Mesothelial cell of epicardium (in vitro differentiated cells): ENCODE results near the gene SIT1. TPM values are rescaled to one million over a fixed set of nuclear protein-coding genes. Genes with fewer than 3 reads are reported as not detected.
"Not testable (repeated sequence)": the region's sequence is repeated elsewhere in the genome, so short reads cannot be mapped to it uniquely, and the experiment has no call there.

Experiments
- DNase-seq, 2 experiments: peaks; one replicate each; pipeline ENCODE4 v3.0.0; 2021; ENCODE audit warnings: low spot score in 2 of 2; ENCODE audit not compliant: unreplicated experiment in 2 of 2
- H3K27ac Mint-ChIP-seq: 2 replicates; pipeline ENCODE4 v1.8.0; 2021; ENCODE audit warnings: mixed read lengths
- H3K27me3 Mint-ChIP-seq: 2 replicates; pipeline ENCODE4 v1.8.0; 2021; ENCODE audit warnings: low read depth, mixed read lengths
- H3K36me3 Mint-ChIP-seq: 2 replicates; pipeline ENCODE4 v1.8.0; 2021; ENCODE audit warnings: mixed read lengths
- H3K4me1 Mint-ChIP-seq: 2 replicates; pipeline ENCODE4 v1.8.0; 2021; ENCODE audit warnings: mixed read lengths
- H3K4me3 Mint-ChIP-seq: 2 replicates; pipeline ENCODE4 v1.8.0; 2021; ENCODE audit warnings: mild to moderate bottlenecking, moderate library complexity, mixed read lengths
- H3K9me3 Mint-ChIP-seq: 2 replicates; pipeline ENCODE4 v1.8.0; 2021; ENCODE audit warnings: mixed read lengths
- total RNA-seq: library from RNA; stranded (reverse); gene quantifications from 3 replicates; pipeline ENCODE4 v1.2.1, GENCODE V29; 2021
- TF ChIP-seq, protein P1 (sequence below): fragments of 200-600 bp; sonication (generic); IDR thresholded peaks from one replicate; pipeline ENCODE4 v1.5.0; 2021; ENCODE audit warnings: antibody characterized with exemption; ENCODE audit not compliant: unreplicated experiment

SIT1 gene
- total RNA-seq, 1 donor from 2014 or later, result not detected

DNA sequence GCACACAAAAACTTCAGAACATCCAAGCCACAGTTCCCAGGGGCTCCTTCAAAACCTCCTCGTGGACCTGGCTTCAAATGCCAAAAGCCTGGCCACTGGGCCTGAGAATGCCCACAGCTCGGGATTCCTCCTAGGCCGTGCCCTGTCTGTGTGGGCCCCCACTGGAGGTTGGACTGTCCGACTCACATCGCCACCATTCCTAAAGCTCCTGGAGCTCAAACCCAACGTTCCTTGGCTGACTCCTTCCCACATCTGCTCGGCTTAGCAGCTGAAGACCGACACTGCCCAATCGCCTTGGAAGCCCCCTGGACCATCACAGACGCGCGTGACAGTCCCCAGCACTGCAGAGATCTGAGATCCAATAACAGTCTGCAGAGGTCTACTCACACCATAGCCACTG, 7.7 kb downstream of the SIT1 start:
- no peak overlapping the region for H3K4me3 Mint-ChIP-seq
- no peak overlapping the region for H3K27ac Mint-ChIP-seq

DNA sequence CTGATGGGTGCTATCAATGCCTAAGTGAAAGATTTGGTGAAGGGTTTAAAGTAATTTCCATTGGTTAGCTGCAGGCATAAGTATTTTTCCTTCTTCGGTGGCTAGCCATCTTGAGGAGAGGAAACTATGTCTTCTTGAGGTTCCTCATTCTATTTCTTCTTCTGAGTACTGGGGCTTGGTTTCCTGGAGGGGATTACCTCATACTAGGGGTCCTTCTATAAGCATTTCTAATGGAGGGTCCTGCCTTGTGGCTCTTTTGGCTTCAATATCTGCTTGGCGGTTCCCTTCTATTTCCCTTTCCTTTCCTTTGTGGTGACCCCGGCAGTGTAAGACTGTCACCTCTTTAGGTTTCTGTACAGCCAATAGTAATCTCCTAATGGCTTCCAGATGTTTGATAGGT, 9.3 kb downstream of the SIT1 start:
- H3K27ac Mint-ChIP-seq, H3K4me3 Mint-ChIP-seq, DNase-seq, H3K4me1 Mint-ChIP-seq, H3K27me3 Mint-ChIP-seq, H3K9me3 Mint-ChIP-seq: not testable (repeated sequence)
- H3K36me3 Mint-ChIP-seq, result peaks cover 17% of the 10 kb centered on the region

More for the DNA sequence above, 7.7 kb downstream of the SIT1 start:
- H3K9me3 Mint-ChIP-seq, result peaks cover 7% of the 10 kb centered on the region
- peaks cover 14% of the 10 kb centered on the region for H3K4me1 Mint-ChIP-seq
- H3K36me3 Mint-ChIP-seq, result peaks cover 17% of the 10 kb centered on the region
- TF ChIP-seq, protein P1, sequence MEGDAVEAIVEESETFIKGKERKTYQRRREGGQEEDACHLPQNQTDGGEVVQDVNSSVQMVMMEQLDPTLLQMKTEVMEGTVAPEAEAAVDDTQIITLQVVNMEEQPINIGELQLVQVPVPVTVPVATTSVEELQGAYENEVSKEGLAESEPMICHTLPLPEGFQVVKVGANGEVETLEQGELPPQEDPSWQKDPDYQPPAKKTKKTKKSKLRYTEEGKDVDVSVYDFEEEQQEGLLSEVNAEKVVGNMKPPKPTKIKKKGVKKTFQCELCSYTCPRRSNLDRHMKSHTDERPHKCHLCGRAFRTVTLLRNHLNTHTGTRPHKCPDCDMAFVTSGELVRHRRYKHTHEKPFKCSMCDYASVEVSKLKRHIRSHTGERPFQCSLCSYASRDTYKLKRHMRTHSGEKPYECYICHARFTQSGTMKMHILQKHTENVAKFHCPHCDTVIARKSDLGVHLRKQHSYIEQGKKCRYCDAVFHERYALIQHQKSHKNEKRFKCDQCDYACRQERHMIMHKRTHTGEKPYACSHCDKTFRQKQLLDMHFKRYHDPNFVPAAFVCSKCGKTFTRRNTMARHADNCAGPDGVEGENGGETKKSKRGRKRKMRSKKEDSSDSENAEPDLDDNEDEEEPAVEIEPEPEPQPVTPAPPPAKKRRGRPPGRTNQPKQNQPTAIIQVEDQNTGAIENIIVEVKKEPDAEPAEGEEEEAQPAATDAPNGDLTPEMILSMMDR, result no peak
- no peaks in the 10 kb centered on the region for H3K27me3 Mint-ChIP-seq
- DNase-seq, result no peak

DNA sequence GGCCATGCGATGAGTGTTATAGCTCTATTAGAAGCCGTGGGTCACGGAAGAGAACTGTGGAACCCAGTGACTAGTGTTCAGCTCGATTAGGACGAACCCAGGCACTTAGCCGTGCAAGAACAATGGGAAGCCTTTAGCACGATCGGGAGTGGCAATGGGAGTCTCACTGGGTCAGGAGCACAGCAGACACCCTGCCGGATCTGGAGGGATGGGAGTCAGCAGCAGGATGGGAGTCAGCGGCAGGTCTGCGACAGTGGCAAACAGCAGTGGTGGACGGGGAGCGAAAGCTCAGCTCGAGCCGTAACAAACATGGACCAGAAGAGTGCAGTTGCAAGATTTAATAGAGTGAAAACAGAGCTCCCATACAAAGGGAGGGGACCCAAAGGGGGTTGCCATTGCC, 10.3 kb downstream of the SIT1 start:
- not testable (repeated sequence) for H3K27ac Mint-ChIP-seq, DNase-seq, H3K9me3 Mint-ChIP-seq, H3K4me3 Mint-ChIP-seq, H3K27me3 Mint-ChIP-seq, H3K4me1 Mint-ChIP-seq
- H3K36me3 Mint-ChIP-seq, result peaks cover 17% of the 10 kb centered on the region

DNA sequence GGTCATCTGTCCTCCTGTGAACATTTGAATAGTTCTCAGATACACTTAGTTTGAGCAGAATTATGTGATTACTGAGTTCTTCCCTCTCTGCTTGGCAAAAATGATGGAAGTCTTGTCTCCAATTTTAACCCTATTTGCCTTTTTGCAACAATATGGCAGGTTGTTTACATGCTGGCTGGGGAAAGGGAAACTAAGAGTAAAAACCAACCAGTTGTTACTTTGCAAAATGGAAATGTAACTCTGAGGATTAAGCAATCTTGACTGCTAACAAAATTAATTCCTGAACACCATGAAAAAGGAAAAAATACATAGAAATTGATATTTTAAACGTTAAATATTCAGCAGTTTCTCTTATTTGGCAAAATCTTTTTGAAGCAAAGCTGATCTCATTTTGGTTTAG, 11.1 kb downstream of the SIT1 start:
- no peak overlapping the region for H3K27ac Mint-ChIP-seq
- peaks cover 7% of the 10 kb centered on the region for H3K9me3 Mint-ChIP-seq
- no peak overlapping the region for H3K4me3 Mint-ChIP-seq
- H3K36me3 Mint-ChIP-seq, result peaks cover 17% of the 10 kb centered on the region
- no peak for DNase-seq
- peaks cover 2% of the 10 kb centered on the region for H3K27me3 Mint-ChIP-seq
- peaks cover 11% of the 10 kb centered on the region for H3K4me1 Mint-ChIP-seq
- TF ChIP-seq, protein P1, result no peak

DNA sequence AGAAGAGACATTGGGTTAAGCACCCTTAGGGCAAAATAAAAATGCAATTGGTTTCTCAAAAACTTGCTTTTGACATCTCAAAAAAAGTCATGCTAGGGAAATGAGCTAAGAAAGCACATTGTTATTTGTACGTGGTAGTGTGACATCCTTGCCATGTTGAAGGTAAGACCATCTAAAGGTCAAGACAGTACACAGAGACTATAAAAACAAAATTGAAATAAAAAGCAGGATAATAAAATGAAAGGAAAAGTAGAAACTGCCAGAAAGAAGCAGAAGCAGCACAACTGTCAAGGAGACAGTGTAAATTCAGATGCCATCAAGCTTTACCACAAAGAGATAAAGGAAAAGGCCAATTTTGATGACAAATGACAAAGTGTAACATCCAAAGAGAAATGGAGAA, 11.5 kb downstream of the SIT1 start:
- DNase-seq, result not testable (repeated sequence)
- peaks cover 10% of the 10 kb centered on the region for H3K4me1 Mint-ChIP-seq

DNA sequence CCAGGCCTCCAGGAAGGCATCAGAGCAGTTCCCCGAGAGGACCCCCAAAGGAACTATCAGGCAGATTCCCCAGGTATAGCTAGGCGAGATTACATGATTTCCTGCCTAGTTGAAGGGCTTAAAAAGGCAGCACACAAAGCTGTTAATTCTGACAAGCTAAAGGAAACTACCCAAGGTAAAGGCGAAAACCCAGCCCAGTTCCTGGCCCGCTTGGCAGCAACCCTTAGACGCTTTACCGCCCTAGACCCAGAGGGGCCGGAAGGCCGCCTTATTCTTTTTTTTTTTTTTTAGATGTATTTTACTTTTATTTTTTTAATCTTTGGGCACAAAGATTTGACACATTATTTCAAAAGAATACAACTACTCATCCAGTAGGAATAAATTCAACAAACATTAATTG, 12.0 kb downstream of the SIT1 start:
- H3K27me3 Mint-ChIP-seq, H3K27ac Mint-ChIP-seq, H3K9me3 Mint-ChIP-seq, H3K4me3 Mint-ChIP-seq, DNase-seq: not testable (repeated sequence)
- Mint-ChIP-seq H3K36me3 (peaks cover 17% of the 10 kb centered on the region), H3K4me1 (peaks cover 10% of the 10 kb centered on the region)

More for the DNA sequence above, 11.5 kb downstream of the SIT1 start:
- not testable (repeated sequence) for H3K27ac Mint-ChIP-seq, H3K4me3 Mint-ChIP-seq, H3K27me3 Mint-ChIP-seq, H3K9me3 Mint-ChIP-seq
- H3K36me3 Mint-ChIP-seq, result peaks cover 17% of the 10 kb centered on the region

DNA sequence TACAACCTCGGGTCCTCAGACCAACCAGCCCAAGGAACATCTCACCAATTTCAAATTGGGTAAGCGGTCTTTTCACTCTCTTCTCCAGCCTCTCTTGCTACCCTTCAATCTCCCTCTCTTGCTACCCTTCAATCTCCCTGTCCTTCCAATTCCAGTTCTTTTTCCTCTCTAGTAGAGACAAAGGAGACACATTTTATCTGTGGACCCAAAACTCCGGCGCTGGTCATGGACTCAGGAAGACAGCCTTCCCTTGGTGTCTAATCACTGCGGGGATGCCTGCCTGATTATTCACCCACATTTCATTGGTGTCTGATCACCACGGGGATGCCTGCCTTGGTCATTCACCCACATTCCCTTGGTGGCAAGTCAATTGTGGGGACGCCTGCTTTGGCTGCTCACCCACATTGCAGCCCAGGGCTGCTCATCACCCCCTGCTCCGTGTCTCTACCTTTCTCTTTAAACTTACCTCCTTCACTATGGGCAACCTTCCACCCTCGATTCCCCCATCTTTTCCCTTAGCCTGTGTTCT, 13.2 kb downstream of the SIT1 start:
- H3K4me1 Mint-ChIP-seq, result peaks cover 10% of the 10 kb centered on the region
- not testable (repeated sequence) for H3K4me3 Mint-ChIP-seq, H3K27me3 Mint-ChIP-seq, DNase-seq, H3K27ac Mint-ChIP-seq, H3K9me3 Mint-ChIP-seq
- peaks cover 15% of the 10 kb centered on the region for H3K36me3 Mint-ChIP-seq

DNA sequence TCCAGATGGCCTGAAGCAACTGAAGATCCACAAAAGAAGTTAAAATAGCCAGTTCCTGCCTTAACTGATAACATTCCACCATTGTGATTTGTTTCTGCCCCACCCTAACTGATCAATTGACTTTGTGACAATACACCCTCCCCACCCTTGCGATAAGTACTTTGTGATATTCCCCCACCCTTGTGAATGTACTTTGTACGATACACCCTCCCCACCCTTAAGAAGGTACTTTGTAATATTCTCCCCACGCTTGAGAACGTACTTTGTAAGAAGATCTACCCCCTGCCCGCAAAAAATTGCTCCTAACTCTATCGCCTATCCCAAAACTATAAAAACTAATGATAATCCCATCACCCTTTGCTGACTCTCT, 13.9 kb downstream of the SIT1 start:
- H3K9me3 Mint-ChIP-seq, H3K27ac Mint-ChIP-seq, H3K4me3 Mint-ChIP-seq, DNase-seq, H3K27me3 Mint-ChIP-seq: not testable (repeated sequence)
- H3K4me1 Mint-ChIP-seq, result peaks cover 10% of the 10 kb centered on the region
- peaks cover 15% of the 10 kb centered on the region for H3K36me3 Mint-ChIP-seq

DNA sequence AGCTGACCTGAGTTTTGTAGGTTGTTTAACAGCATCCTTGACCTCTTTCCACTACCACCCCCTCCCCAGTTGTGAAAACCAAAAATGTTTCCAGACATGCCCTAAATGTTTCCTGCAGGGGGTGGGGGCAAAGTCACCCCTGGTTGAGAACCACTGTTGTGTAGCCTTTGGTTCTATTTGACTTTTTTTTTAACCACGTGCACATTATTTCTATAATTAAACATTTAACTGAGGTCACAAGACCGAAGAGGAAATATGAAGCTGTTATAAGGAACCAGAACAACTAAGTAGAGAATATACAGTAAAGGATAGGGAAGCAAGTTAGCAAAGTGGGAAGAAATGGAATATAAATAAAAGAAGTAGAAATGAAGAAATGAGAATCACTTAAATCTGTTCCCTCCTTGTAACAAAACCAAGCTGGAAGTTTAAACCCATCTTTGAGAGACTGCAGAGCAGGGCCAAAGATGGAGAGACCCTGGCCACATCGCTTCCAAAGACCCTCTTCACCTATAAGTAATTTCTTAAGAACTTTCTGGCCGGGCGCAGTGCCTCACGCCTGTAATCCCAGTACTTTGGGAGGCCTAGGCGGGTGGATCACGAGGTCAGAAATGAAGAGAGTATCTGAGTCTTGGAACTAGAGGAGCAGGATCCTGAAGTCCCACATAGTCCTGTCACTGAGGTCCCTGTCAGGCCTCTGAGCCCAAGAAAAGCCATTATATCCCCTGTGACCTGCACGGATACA, 14.4 kb downstream of the SIT1 start:
- Mint-ChIP-seq H3K4me1 (peaks cover 10% of the 10 kb centered on the region), H3K27me3 (peaks cover 2% of the 10 kb centered on the region), H3K27ac (no peak overlapping the region), H3K4me3 (no peak overlapping the region), H3K36me3 (peaks cover 11% of the 10 kb centered on the region), H3K9me3 (peaks cover 4% of the 10 kb centered on the region)
- TF ChIP-seq, protein P1, result no peak
- no peak for DNase-seq
